Body of pancreas (tissue), 4 donors: ENCODE measurements around the gene UGGT1.

ENCODE experiments used
- POLR2A ChIP-seq, 3 donors: fragments of 450-650 bp; IDR thresholded peaks; one replicate each; pipeline ENCODE4 v1.6.1; 2016; ENCODE audit warnings: antibody characterized with exemption in 3 of 3, mild to moderate bottlenecking in 2 of 3
- TF ChIP-seq, protein P1 (sequence below), 7 experiments: fragments of 450-650 bp in 4 of 7; fragments of 200-600 bp in 3 of 7; sonication (generic) in 3 of 7; IDR thresholded peaks; one replicate each; pipeline ENCODE4 v1.5.1; 2016 to 2019; ENCODE audit warnings: antibody characterized with exemption in 7 of 7

DNA sequence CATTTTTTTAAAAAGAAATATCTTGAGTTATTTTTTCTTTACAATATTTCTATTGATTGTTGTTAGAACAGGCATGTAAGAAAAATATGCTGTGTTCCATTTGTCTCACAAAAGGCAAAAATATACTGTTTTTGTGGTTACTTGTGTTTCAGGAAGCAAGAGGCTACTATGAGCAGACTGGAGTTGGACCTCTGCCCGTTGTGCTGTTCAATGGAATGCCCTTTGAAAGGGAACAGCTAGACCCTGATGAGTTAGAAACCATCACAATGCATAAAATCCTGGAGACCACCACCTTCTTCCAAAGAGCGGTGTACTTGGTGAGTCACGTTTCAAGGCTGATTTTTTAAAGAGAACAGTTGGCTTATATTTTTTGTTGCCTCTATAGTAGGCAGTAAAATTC, 54.7 kb downstream of the UGGT1 start:
- TF ChIP-seq, protein P1, sequence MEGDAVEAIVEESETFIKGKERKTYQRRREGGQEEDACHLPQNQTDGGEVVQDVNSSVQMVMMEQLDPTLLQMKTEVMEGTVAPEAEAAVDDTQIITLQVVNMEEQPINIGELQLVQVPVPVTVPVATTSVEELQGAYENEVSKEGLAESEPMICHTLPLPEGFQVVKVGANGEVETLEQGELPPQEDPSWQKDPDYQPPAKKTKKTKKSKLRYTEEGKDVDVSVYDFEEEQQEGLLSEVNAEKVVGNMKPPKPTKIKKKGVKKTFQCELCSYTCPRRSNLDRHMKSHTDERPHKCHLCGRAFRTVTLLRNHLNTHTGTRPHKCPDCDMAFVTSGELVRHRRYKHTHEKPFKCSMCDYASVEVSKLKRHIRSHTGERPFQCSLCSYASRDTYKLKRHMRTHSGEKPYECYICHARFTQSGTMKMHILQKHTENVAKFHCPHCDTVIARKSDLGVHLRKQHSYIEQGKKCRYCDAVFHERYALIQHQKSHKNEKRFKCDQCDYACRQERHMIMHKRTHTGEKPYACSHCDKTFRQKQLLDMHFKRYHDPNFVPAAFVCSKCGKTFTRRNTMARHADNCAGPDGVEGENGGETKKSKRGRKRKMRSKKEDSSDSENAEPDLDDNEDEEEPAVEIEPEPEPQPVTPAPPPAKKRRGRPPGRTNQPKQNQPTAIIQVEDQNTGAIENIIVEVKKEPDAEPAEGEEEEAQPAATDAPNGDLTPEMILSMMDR (IDR thresholded peaks at IDR 0.05), result no peak
- TF ChIP-seq POLR2A (IDR thresholded peaks at IDR 0.05), result no peak
